22Rv1 (cell line): ENCODE data around the gene TBC1D22B.

Experiments
- ZFX ChIP-seq: fragments of 450-650 bp; IDR thresholded peaks from 2 replicates; pipeline ENCODE4 v1.6.1; 2017; ENCODE audit warnings: antibody characterized with exemption, borderline replicate concordance
- TF ChIP-seq, protein P1 (sequence below): fragments of 450-650 bp; IDR thresholded peaks from 2 replicates; pipeline ENCODE4 v1.5.1; 2017; ENCODE audit warnings: mild to moderate bottlenecking

DNA sequence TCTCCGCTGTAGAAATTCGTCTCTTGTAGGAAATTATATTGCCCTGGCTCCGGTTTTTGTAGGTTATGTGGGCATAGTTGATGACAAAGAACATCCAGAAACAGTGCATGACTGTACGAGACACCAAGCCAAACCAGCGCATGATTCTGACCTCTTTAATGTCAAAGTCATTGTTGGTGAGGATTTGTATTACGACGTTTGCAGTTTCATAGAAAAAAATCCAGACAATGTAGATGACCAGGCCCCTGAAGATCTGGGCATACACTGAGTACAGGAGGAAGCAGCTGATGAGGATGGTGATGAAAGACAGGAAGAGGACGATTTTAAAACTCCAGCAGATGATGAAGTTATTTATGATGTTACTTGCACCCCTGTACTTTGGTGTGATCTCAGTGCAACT is 39.1 kb upstream of the TBC1D22B start:
- TF ChIP-seq, protein P1, sequence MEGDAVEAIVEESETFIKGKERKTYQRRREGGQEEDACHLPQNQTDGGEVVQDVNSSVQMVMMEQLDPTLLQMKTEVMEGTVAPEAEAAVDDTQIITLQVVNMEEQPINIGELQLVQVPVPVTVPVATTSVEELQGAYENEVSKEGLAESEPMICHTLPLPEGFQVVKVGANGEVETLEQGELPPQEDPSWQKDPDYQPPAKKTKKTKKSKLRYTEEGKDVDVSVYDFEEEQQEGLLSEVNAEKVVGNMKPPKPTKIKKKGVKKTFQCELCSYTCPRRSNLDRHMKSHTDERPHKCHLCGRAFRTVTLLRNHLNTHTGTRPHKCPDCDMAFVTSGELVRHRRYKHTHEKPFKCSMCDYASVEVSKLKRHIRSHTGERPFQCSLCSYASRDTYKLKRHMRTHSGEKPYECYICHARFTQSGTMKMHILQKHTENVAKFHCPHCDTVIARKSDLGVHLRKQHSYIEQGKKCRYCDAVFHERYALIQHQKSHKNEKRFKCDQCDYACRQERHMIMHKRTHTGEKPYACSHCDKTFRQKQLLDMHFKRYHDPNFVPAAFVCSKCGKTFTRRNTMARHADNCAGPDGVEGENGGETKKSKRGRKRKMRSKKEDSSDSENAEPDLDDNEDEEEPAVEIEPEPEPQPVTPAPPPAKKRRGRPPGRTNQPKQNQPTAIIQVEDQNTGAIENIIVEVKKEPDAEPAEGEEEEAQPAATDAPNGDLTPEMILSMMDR = no peak
- TF ChIP-seq ZFX = no peak
